ENCODE results near the gene SORCS2.

Gene SORCS2

DNA sequence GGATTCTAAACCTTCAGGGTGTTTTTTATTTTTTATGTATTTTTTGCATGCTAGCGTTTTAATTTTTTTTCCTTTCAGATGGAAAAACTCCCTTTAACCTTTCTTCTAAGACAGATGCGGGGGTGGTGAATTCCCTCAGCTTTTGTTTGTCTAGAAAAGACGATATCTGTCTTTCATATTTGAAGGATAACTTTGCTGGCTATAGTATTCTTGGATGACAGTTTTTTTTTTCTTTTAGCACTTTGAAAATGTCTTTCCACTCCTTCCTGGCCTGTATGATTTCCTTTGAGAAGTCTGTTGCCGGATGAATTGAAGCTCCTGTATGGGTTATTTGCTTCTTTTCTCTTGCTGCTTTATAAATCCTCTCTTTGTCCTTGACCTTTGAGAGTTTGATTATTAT, 215.8 kb downstream of the SORCS2 start:
- TF ChIP-seq FOXP2 (optimal IDR thresholded peaks at IDR 0.05; ENCODE audit: borderline replicate concordance, extremely low read depth, extremely low read length, insufficient read depth) = no peak

GRCh38 chr4:7410446-7410845, 218.1 kb downstream of the SORCS2 start:
- TF ChIP-seq, protein P1, sequence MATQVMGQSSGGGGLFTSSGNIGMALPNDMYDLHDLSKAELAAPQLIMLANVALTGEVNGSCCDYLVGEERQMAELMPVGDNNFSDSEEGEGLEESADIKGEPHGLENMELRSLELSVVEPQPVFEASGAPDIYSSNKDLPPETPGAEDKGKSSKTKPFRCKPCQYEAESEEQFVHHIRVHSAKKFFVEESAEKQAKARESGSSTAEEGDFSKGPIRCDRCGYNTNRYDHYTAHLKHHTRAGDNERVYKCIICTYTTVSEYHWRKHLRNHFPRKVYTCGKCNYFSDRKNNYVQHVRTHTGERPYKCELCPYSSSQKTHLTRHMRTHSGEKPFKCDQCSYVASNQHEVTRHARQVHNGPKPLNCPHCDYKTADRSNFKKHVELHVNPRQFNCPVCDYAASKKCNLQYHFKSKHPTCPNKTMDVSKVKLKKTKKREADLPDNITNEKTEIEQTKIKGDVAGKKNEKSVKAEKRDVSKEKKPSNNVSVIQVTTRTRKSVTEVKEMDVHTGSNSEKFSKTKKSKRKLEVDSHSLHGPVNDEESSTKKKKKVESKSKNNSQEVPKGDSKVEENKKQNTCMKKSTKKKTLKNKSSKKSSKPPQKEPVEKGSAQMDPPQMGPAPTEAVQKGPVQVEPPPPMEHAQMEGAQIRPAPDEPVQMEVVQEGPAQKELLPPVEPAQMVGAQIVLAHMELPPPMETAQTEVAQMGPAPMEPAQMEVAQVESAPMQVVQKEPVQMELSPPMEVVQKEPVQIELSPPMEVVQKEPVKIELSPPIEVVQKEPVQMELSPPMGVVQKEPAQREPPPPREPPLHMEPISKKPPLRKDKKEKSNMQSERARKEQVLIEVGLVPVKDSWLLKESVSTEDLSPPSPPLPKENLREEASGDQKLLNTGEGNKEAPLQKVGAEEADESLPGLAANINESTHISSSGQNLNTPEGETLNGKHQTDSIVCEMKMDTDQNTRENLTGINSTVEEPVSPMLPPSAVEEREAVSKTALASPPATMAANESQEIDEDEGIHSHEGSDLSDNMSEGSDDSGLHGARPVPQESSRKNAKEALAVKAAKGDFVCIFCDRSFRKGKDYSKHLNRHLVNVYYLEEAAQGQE (IDR thresholded peaks at IDR 0.05; ENCODE audit: insufficient read depth in 1 of 2, low read depth in 2 of 2, low read length in 2 of 2) = no peak
- no peak for TF ChIP-seq POLR2AphosphoS5 (IDR thresholded peaks at IDR 0.05; ENCODE audit: low read depth, low read length)
- no peak for TF ChIP-seq TAF1 (IDR thresholded peaks at IDR 0.05; ENCODE audit: borderline replicate concordance, insufficient read depth, low read length)
- TF ChIP-seq SIN3A (IDR thresholded peaks at IDR 0.05; ENCODE audit: borderline replicate concordance, insufficient read depth, low read length) = no peak
- no peak for TF ChIP-seq FOXP2 (optimal IDR thresholded peaks at IDR 0.05; ENCODE audit: borderline replicate concordance, extremely low read depth, extremely low read length, insufficient read depth)

DNA sequence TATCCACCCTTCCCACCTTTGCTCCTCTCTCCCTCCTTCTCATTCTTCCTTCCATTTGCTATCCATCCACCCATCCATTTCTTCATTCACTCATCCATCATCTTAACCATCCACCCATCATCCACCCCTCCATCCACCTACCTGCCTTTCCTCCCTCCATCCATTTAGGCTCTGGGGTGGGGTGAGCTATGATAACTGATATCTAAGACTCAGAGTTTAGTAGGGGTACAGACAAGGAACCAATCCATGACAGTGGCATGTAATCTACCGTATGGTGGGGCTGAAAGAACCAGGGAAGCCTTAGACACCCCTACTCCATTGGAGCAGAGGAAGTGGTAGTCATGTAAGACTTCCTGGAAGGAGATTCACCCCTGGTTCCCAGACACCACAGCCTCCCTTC, 219.2 kb downstream of the SORCS2 start:
- TF ChIP-seq, protein P1 (IDR thresholded peaks at IDR 0.05; ENCODE audit: insufficient read depth in 1 of 2, low read depth in 2 of 2, low read length in 2 of 2) = no peak
- TF ChIP-seq POLR2AphosphoS5 (IDR thresholded peaks at IDR 0.05; ENCODE audit: low read depth, low read length) (no peak), SIN3A (IDR thresholded peaks at IDR 0.05; ENCODE audit: borderline replicate concordance, insufficient read depth, low read length) (no peak), FOXP2 (optimal IDR thresholded peaks at IDR 0.05; ENCODE audit: borderline replicate concordance, extremely low read depth, extremely low read length, insufficient read depth) (no peak), TAF1 (IDR thresholded peaks at IDR 0.05; ENCODE audit: borderline replicate concordance, insufficient read depth, low read length) (no peak)

GRCh38 chr4:7411896-7412553, 219.7 kb downstream of the SORCS2 start:
- TF ChIP-seq, protein P1 (IDR thresholded peaks at IDR 0.05; ENCODE audit: insufficient read depth in 1 of 2, low read depth in 2 of 2, low read length in 2 of 2) = no peak
- TF ChIP-seq TAF1 (IDR thresholded peaks at IDR 0.05; ENCODE audit: borderline replicate concordance, insufficient read depth, low read length) (no peak), FOXP2 (optimal IDR thresholded peaks at IDR 0.05; ENCODE audit: borderline replicate concordance, extremely low read depth, extremely low read length, insufficient read depth) (no peak)

- TF ChIP-seq FOXP2 (optimal IDR thresholded peaks at IDR 0.05; ENCODE audit: borderline replicate concordance, extremely low read depth, extremely low read length, insufficient read depth) (no peak), TAF1 (IDR thresholded peaks at IDR 0.05; ENCODE audit: borderline replicate concordance, insufficient read depth, low read length) (no peak), POLR2AphosphoS5 (IDR thresholded peaks at IDR 0.05; ENCODE audit: low read depth, low read length) (no peak), SIN3A (IDR thresholded peaks at IDR 0.05; ENCODE audit: borderline replicate concordance, insufficient read depth, low read length) (no peak)
- TF ChIP-seq, protein P1 (IDR thresholded peaks at IDR 0.05; ENCODE audit: insufficient read depth in 1 of 2, low read depth in 2 of 2, low read length in 2 of 2) = no peak
These were observed 220.2 kb downstream of the SORCS2 start for GRCh38 chr4:7412554-7412912.

All from PFSK-1 (cell line).